Tibial nerve (tissue), 4 donors: ENCODE measurements around the gene CEP164. TPM values are rescaled to one million over a fixed set of nuclear protein-coding genes. Genes with fewer than 3 reads are reported as not detected.
"Not testable (repeated sequence)": the region's sequence is repeated elsewhere in the genome, so short reads cannot be mapped to it uniquely, and the experiment has no call there.

ENCODE experiments used
- DNase-seq, 2 donors: peaks; one replicate each; pipeline ENCODE4 v3.0.0-alpha.2; 2019; ENCODE audit warnings: low spot score in 2 of 2
- H3K27ac ChIP-seq, 4 donors: fragments of 200-600 bp; sonication (generic) in 3 of 4; one replicate each; pipeline ENCODE4 v1.5.1; 2017 to 2019; ENCODE audit warnings: mild to moderate bottlenecking in 1 of 4
- H3K27me3 ChIP-seq, 2 donors: fragments of 200-600 bp; sonication (generic) in 1 of 2; one replicate each; pipeline versions ENCODE4 v1.5.1 to v1.6.0; 2017 to 2019
- H3K36me3 ChIP-seq, 3 donors: fragments of 200-600 bp; sonication (generic); one replicate each; pipeline ENCODE4 v1.5.1; 2018 to 2019
- H3K4me1 ChIP-seq, 4 donors: fragments of 200-600 bp; sonication (generic) in 3 of 4; one replicate each; pipeline ENCODE4 v1.5.1; 2017 to 2019
- H3K4me3 ChIP-seq, 4 donors: fragments of 200-600 bp; sonication (generic) in 3 of 4; one replicate each; pipeline ENCODE4 v1.5.1; 2017 to 2019; ENCODE audit warnings: mild to moderate bottlenecking in 1 of 4, moderate library complexity in 1 of 4
- H3K9me3 ChIP-seq, 4 donors: fragments of 200-600 bp; sonication (generic) in 3 of 4; one replicate each; pipeline ENCODE4 v1.5.1; 2017 to 2019
- EP300 ChIP-seq, 2 donors: sonication (generic); formaldehyde crosslinking; IDR thresholded peaks; one replicate each; pipeline ENCODE4 v1.6.1; 2017; ENCODE audit warnings: antibody characterized with exemption in 2 of 2, mild to moderate bottlenecking in 1 of 2
- POLR2A ChIP-seq, 2 donors: fragments of 450-650 bp; IDR thresholded peaks; one replicate each; pipeline ENCODE4 v1.6.1; 2017; ENCODE audit warnings: antibody characterized with exemption in 2 of 2, mild to moderate bottlenecking in 2 of 2, moderate library complexity in 2 of 2
- WGBS, 2 donors: methylation state at CpG; one replicate each; pipeline ENCODE4 v1.1.5; 2018; 5-methylcytosine and 5-hydroxymethylcytosine counted together
- total RNA-seq, 4 donors: library from RNA; depleted of rRNA; stranded (reverse); fragments of >200 nt; gene quantifications; one replicate each; pipeline ENCODE4 v1.1.0, GENCODE V29; 2016
- TF ChIP-seq, protein P1 (sequence below), 5 experiments: fragments of 200-600 bp in 3 of 5; fragments of 450-650 bp in 2 of 5; sonication (generic) in 3 of 5; IDR thresholded peaks; one replicate each; pipeline ENCODE4 v1.5.1; 2016 to 2019; ENCODE audit warnings: antibody characterized with exemption in 5 of 5, mild to moderate bottlenecking in 3 of 5, moderate library complexity in 2 of 5

CEP164 gene
- total RNA-seq, 4 donors from 2014 or later: 23.9 to 53.4 (median 39.4) TPM

DNA sequence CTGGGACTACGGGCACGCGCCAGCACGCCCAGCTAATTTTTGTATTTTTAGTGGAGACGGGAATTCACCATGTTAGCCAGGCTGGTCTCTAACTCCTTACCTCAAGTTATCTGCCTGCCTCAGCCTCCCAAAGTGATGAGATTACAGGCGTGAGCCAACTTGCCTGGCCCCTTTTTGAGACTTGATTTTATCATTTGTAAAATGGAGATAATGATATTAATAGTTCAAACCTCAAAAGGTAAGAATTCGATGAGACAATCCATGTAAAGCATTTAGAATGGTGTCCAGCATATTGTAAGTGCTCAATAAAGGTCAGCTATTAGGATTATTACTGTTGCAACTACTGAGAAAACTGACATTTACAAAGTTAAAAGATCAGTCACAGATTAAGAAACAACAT lies 8.9 kb upstream of the CEP164 start:
- no peak overlapping the region for H3K27ac ChIP-seq
- no peak for DNase-seq
- WGBS, 2 donors: 86 to 91% methylated on average over 7 of the region's 7 CpGs
- H3K27me3 ChIP-seq: no peaks in the 10 kb centered on the region
- no peaks in the 10 kb centered on the region for H3K9me3 ChIP-seq
- H3K36me3 ChIP-seq: no peaks in the 10 kb centered on the region
- no peak for TF ChIP-seq POLR2A (IDR thresholded peaks at IDR 0.05)
- no peak for TF ChIP-seq EP300 (IDR thresholded peaks at IDR 0.05)
- TF ChIP-seq, protein P1, sequence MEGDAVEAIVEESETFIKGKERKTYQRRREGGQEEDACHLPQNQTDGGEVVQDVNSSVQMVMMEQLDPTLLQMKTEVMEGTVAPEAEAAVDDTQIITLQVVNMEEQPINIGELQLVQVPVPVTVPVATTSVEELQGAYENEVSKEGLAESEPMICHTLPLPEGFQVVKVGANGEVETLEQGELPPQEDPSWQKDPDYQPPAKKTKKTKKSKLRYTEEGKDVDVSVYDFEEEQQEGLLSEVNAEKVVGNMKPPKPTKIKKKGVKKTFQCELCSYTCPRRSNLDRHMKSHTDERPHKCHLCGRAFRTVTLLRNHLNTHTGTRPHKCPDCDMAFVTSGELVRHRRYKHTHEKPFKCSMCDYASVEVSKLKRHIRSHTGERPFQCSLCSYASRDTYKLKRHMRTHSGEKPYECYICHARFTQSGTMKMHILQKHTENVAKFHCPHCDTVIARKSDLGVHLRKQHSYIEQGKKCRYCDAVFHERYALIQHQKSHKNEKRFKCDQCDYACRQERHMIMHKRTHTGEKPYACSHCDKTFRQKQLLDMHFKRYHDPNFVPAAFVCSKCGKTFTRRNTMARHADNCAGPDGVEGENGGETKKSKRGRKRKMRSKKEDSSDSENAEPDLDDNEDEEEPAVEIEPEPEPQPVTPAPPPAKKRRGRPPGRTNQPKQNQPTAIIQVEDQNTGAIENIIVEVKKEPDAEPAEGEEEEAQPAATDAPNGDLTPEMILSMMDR (IDR thresholded peaks at IDR 0.05): no peak
- no peak overlapping the region for H3K4me3 ChIP-seq
- peaks cover 0 to 37% (median 16%) of the 10 kb centered on the region in 4 donors for H3K4me1 ChIP-seq

DNA sequence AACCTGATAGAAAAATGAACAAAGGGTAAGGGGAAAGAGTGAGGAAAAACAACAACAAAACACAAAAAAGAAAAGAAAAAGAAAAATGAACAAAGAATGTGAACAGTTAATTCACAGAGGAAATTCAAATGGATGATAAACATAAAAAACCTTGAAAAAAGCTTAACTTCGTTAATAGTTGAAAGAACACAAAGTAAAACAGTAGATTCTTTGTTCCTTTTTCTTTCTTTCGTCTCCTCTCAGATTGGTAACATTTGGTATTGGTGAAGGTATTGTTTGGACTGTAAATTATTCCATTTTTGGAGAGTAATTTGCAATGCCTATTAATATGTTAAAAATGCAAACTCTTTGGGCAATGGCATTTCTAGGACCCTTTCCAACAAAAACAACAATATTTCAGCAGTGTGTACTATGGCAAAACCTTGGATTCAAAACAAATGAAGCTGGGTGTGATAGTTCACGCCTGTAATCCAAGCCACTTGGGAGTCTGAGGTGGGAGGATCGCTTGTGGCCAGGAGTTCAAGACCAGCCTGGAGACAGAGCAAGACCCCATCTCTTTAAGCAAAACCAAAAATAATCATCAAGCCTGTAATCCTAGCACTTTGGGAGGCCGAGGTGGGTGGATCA lies 8.3 kb upstream of the CEP164 start:
- Histone ChIP-seq H3K27ac (no peak overlapping the region), H3K9me3 (no peaks in the 10 kb centered on the region), H3K36me3 (no peaks in the 10 kb centered on the region), H3K4me3 (no peak overlapping the region), H3K27me3 (no peaks in the 10 kb centered on the region), H3K4me1 (peaks cover 0 to 31% (median 15%) of the 10 kb centered on the region in 4 donors)
- 28 to 47% methylated on average over 5 of the region's 5 CpGs for WGBS, 2 donors
- DNase-seq: no peak
- TF ChIP-seq EP300 (IDR thresholded peaks at IDR 0.05): no peak
- TF ChIP-seq POLR2A (IDR thresholded peaks at IDR 0.05): no peak
- TF ChIP-seq, protein P1 (IDR thresholded peaks at IDR 0.05): no peak

DNA sequence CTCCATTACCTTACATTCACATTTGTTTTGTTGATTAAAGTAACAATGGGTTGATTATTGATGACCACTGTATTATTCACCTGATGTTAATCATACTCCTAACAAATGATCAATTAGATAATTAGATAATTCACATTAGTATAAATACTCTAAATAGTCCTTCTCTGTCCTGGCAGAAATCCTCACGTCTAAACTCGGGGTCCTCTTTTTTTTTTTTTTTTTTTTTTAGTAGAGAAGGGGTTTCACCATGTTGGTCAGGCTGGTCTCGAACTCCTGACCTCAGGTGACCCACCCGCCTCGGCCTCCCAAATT lies 443 bp upstream of the CEP164 start:
- Histone ChIP-seq H3K4me3 (peak overlapping the region; percentile 55 to 92 (median 72)), H3K27ac (peak overlapping the region in 2 of 4 donors; percentile 94 to 95), H3K4me1 (peaks cover 0 to 30% (median 11%) of the 10 kb centered on the region in 4 donors)
- 9 to 11% methylated on average over 5 of the region's 5 CpGs for WGBS, 2 donors
- not testable (repeated sequence) for H3K9me3 ChIP-seq, DNase-seq, H3K36me3 ChIP-seq, H3K27me3 ChIP-seq

DNA sequence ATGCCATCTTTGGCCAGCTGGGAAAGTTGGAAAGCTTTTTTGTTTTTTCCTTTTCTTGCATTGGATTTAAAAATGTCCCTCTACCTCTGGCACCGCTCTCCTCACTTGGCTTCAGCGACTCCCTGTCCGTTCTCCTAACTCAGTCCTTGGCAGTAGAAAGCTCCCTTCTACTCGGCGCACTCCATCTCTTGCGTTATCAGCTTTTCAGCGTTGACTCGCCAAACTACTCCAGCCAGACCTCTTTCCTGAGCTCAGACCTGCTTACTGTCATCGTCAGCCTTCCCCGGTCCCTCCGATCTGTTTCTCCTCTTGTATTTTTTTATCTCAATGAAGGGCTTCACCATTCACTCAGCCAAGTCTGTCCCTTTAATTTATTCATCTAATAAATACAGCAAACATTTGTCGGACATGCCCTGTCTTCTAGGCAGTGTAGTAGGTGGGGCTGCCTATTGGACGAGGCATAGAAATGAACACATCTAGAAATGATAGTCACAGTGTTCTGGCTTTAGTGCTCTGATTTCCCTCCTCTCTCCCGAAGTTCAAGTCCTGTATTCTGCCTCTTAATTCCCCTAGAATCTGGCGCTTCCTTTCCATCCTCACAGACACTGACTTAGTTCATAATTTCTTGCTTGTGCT lies 839 bp downstream of the CEP164 start:
- TF ChIP-seq, protein P1 (IDR thresholded peaks at IDR 0.05): no peak
- no peak for TF ChIP-seq POLR2A (IDR thresholded peaks at IDR 0.05)
- TF ChIP-seq EP300 (IDR thresholded peaks at IDR 0.05): no peak
- Histone ChIP-seq H3K27ac (peak overlapping the region; percentile 71 to 95 (median 86)), H3K9me3 (no peaks in the 10 kb centered on the region), H3K36me3 (no peaks in the 10 kb centered on the region), H3K4me3 (peak overlapping the region; percentile 55 to 92 (median 72)), H3K27me3 (no peaks in the 10 kb centered on the region), H3K4me1 (peaks cover 0 to 30% (median 11%) of the 10 kb centered on the region in 4 donors)
- DNase-seq: no peak
- 5 to 6% methylated on average over 15 of the region's 15 CpGs for WGBS, 2 donors

DNA sequence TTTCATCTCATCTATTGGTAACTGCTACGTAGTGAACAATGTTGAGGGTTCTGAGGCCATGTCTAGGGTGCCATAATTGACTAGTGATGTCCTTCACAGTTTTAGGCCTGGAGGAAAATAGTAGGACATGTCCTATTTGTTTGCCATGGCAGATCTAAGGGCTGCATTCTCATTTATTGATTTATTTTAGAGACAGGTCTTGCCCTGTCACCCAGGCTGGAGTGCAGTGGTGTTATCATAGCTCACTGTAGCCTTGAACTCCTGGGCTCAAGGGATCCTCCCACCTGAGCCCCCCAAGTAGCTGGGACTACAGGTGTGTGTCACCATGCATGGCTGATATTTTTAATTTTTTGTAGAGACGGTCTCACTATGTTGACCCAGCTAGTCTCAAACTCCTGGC lies 5.2 kb downstream of the CEP164 start:
- 50 to 68% methylated on average over 2 of the region's 2 CpGs for WGBS, 2 donors
- Histone ChIP-seq H3K27ac (no peak overlapping the region), H3K4me3 (no peak overlapping the region), H3K27me3 (no peaks in the 10 kb centered on the region), H3K4me1 (peaks cover 0 to 30% (median 11%) of the 10 kb centered on the region in 4 donors), H3K36me3 (peaks cover 0 to 27% (median 0%) of the 10 kb centered on the region in 3 donors), H3K9me3 (no peaks in the 10 kb centered on the region)
- TF ChIP-seq POLR2A (IDR thresholded peaks at IDR 0.05) (no peak), EP300 (IDR thresholded peaks at IDR 0.05) (no peak)
- TF ChIP-seq, protein P1 (IDR thresholded peaks at IDR 0.05): no peak
- DNase-seq: no peak
